ENCODE measurements around the gene TREM1.

DNA sequence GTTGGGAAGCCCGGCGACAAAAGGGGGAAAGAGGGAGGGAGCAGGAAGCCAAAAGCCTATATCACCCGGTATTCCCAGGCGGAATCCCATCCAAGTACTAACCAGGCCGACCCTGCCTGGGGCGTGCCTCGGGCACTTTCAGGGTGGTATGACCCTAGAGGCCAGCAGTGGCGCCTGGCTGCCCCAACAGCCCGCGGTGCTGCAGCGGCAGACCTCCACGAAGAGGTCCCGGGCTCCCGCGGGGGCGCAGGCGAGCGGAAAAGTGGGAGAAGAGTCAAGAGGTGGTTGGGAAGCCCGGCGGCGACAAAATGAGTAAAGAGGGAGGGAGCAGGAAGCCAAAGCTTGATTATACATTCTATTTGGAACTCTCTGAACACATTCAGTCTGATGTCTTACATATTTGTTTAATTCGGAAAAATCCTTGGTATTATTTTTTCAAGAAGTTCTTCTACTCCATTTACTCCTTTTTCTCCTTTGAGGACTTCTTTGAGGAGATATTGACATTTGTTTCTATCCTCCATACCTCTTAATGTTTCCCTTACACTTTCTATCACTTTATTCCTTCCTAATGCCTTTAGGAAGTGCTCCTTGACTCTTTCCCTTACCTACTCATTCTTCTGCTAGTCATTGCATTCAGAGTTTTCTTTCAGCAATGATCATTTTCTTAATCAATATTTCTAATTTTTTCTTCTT lies 46.9 kb downstream of the TREM1 start:
- TF ChIP-seq, protein P1, sequence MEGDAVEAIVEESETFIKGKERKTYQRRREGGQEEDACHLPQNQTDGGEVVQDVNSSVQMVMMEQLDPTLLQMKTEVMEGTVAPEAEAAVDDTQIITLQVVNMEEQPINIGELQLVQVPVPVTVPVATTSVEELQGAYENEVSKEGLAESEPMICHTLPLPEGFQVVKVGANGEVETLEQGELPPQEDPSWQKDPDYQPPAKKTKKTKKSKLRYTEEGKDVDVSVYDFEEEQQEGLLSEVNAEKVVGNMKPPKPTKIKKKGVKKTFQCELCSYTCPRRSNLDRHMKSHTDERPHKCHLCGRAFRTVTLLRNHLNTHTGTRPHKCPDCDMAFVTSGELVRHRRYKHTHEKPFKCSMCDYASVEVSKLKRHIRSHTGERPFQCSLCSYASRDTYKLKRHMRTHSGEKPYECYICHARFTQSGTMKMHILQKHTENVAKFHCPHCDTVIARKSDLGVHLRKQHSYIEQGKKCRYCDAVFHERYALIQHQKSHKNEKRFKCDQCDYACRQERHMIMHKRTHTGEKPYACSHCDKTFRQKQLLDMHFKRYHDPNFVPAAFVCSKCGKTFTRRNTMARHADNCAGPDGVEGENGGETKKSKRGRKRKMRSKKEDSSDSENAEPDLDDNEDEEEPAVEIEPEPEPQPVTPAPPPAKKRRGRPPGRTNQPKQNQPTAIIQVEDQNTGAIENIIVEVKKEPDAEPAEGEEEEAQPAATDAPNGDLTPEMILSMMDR (IDR thresholded peaks at IDR 0.05), result no peak
- TF ChIP-seq POLR2A (IDR thresholded peaks at IDR 0.05), result no peak
